Peyer's patch (tissue), 4 donors: Measurements from ENCODE around the gene SSR4. TPM values are rescaled to one million over a fixed set of nuclear protein-coding genes. Genes with fewer than 3 reads are reported as not detected.

Experiments used
- DNase-seq, 3 donors: peaks; one replicate each; pipeline ENCODE4 v3.0.0-alpha.2; 2017 to 2019
- H3K27ac ChIP-seq, 4 donors: fragments of 200-600 bp; sonication (generic); one replicate each; pipeline ENCODE4 v1.5.1; 2016 to 2019
- H3K27me3 ChIP-seq, 2 donors: fragments of 200-600 bp; sonication (generic); one replicate each; pipeline ENCODE4 v1.5.1; 2019
- H3K36me3 ChIP-seq, 3 donors: fragments of 200-600 bp; sonication (generic); one replicate each; pipeline ENCODE4 v1.5.1; 2016 to 2019
- H3K4me1 ChIP-seq, 4 donors: fragments of 200-600 bp; sonication (generic); one replicate each; pipeline ENCODE4 v1.5.1; 2016 to 2019
- H3K4me3 ChIP-seq, 4 donors: fragments of 200-600 bp; sonication (generic); 1 replicate in 3 of 4; 2 replicates in 1 of 4; pipeline ENCODE4 v1.5.1; 2016 to 2019; ENCODE audit warnings: mild to moderate bottlenecking in 1 of 4
- H3K9me3 ChIP-seq, 4 donors: fragments of 200-600 bp; sonication (generic); one replicate each; pipeline ENCODE4 v1.5.1; 2016 to 2019; ENCODE audit warnings: mild to moderate bottlenecking in 1 of 4
- CTCF ChIP-seq, 6 experiments: fragments of 450-650 bp in 4 of 6; fragments of 200-600 bp in 2 of 6; sonication (generic) in 1 of 6; IDR thresholded peaks; one replicate each; pipeline ENCODE4 v1.5.1; 2017 to 2019; ENCODE audit warnings: antibody characterized with exemption in 6 of 6, mild to moderate bottlenecking in 3 of 6, moderate library complexity in 1 of 6
- POLR2A ChIP-seq, 2 donors: fragments of 450-650 bp; IDR thresholded peaks; one replicate each; pipeline ENCODE4 v1.5.1; 2017; ENCODE audit warnings: antibody characterized with exemption in 2 of 2, mild to moderate bottlenecking in 2 of 2, moderate library complexity in 2 of 2
- total RNA-seq, 4 donors: library from RNA; depleted of rRNA; stranded (reverse); fragments of >200 nt; gene quantifications; one replicate each; pipeline ENCODE4 v1.1.0, GENCODE V29; 2016

The SSR4 gene
- total RNA-seq, 4 donors from 2014 or later = 90.0 to 113 (median 96.4) TPM

- Histone ChIP-seq H3K27ac (no peak overlapping the region), H3K36me3 (no peaks in the 10 kb centered on the region), H3K4me1 (peaks cover 0 to 13% (median 5%) of the 10 kb centered on the region in 4 donors), H3K4me3 (no peak overlapping the region), H3K27me3 (no peaks in the 10 kb centered on the region), H3K9me3 (no peaks in the 10 kb centered on the region)
- no peak for TF ChIP-seq POLR2A (IDR thresholded peaks at IDR 0.05)
- TF ChIP-seq CTCF (IDR thresholded peaks at IDR 0.05) = no peak
- DNase-seq = no peak
These were observed 16.3 kb upstream of the SSR4 start for GRCh38 chrX:153778181-153778580.

GRCh38 chrX:153778684-153779101 is 15.8 kb upstream of the SSR4 start:
- Histone ChIP-seq H3K4me1 (peaks cover 0 to 13% (median 5%) of the 10 kb centered on the region in 4 donors), H3K27ac (no peak overlapping the region), H3K27me3 (no peaks in the 10 kb centered on the region), H3K36me3 (no peaks in the 10 kb centered on the region), H3K9me3 (no peaks in the 10 kb centered on the region), H3K4me3 (no peak overlapping the region)
- TF ChIP-seq POLR2A (IDR thresholded peaks at IDR 0.05) (no peak), CTCF (IDR thresholded peaks at IDR 0.05) (peak in 1 of 6 experiments; percentile 15)
- no peak for DNase-seq

- no peaks in the 10 kb centered on the region for H3K9me3 ChIP-seq
- H3K4me1 ChIP-seq = peaks cover 0 to 13% (median 5%) of the 10 kb centered on the region in 4 donors
- H3K36me3 ChIP-seq = peaks cover 0 to 2% (median 0%) of the 10 kb centered on the region in 3 donors
- TF ChIP-seq CTCF (IDR thresholded peaks at IDR 0.05) (no peak), POLR2A (IDR thresholded peaks at IDR 0.05) (no peak)
- H3K27me3 ChIP-seq = no peaks in the 10 kb centered on the region
- H3K4me3 ChIP-seq = no peak overlapping the region
- H3K27ac ChIP-seq = peak overlapping the region in 1 of 4 donors; percentile 50
- DNase-seq = no peak
These were observed 14.4 kb upstream of the SSR4 start for GRCh38 chrX:153779891-153780677.

- Histone ChIP-seq H3K9me3 (no peaks in the 10 kb centered on the region), H3K4me1 (peaks cover 0 to 13% (median 5%) of the 10 kb centered on the region in 4 donors), H3K4me3 (no peak within 1 kb of the TSS), H3K27ac (peak within 1 kb of the TSS in 1 of 4 donors; percentile 50), H3K27me3 (no peaks in the 10 kb centered on the region), H3K36me3 (peaks cover 0 to 10% (median 0%) of the 10 kb centered on the region in 3 donors)
- no peak for DNase-seq
- TF ChIP-seq CTCF (IDR thresholded peaks at IDR 0.05) (no peak), POLR2A (IDR thresholded peaks at IDR 0.05) (no peak)
These were observed 13.6 kb upstream of the SSR4 start, which contains the start of gene SRPK3 for GRCh38 chrX:153780678-153781427. TSS of gene SRPK3 (plus strand) at chrX:153781041. CDS start at chrX:153781087, 46 bp downstream.

GRCh38 chrX:153781428-153782047 is 12.9 kb upstream of the SSR4 start:
- H3K4me3 ChIP-seq = no peak overlapping the region
- peaks cover 0 to 13% (median 5%) of the 10 kb centered on the region in 4 donors for H3K4me1 ChIP-seq
- H3K27me3 ChIP-seq = no peaks in the 10 kb centered on the region
- H3K36me3 ChIP-seq = peaks cover 0 to 17% (median 0%) of the 10 kb centered on the region in 3 donors
- DNase-seq = no peak
- no peaks in the 10 kb centered on the region for H3K9me3 ChIP-seq
- H3K27ac ChIP-seq = peak overlapping the region in 1 of 4 donors; percentile 50
- no peak for TF ChIP-seq CTCF (IDR thresholded peaks at IDR 0.05)
- no peak for TF ChIP-seq POLR2A (IDR thresholded peaks at IDR 0.05)
